GM21515 (cell line): ENCODE measurements around the gene BTBD9.
A peak's percentile ranks its signal among the peaks of the same experiment; 100 is the strongest.

Experiments
- ATAC-seq: cut with Tn5 transposase; IDR thresholded peaks from one replicate; pipeline ENCODE4 v1.9.1; 2021; ENCODE audit not compliant: unreplicated experiment

Gene BTBD9

DNA sequence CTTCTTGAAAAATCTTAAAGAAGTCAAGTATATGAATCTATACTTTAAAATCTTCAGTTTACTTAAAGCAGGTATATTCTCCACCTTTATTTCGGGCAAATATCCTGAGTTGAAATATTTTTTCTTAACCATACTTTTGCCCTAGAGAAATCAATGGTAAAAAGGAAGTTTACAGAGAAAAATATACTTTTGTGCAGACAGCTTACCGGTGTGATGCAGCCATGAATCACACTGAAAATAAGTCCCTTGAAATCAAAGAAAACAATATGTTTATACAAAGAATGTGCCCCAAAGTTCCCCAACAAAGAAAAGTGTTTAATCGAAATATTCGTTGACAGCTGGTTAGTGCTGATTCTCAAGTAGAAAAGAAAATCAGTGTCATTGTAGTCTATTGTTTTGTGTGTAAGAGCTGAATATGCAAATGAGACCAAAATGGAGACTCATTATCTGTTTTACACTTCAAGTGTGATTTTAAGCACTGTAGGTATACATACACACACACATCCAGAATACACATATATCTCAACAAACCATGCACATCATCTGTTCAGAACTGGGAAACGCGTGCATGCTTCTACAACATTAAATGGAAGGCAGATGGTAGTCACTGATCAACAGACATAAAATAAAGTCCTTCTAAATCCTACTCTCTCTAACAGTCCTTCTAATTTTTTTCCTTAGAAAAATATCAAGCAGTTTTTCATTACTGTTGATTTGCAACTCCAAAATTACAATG lies 73.3 kb downstream of the BTBD9 start:
- no peak for ATAC-seq

DNA sequence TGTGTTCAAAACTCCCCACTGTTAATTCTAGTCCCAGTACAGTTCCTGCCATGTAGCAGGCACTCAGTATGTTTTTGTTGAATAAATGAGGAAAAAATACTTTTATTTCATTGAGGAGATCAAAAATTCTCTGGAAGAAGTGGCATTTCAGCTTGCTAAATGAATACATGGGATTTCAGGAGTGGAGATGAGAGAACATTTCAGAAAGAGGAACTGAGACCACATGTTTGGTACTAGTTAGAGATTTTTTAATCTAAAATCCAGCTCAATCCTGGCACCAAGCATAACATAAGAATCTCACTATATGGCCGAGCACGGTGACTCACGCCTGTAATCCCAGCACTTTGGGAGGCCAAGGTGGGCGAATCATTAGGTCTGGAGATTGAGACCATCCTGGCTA lies 75.4 kb downstream of the BTBD9 start:
- no peak for ATAC-seq

DNA sequence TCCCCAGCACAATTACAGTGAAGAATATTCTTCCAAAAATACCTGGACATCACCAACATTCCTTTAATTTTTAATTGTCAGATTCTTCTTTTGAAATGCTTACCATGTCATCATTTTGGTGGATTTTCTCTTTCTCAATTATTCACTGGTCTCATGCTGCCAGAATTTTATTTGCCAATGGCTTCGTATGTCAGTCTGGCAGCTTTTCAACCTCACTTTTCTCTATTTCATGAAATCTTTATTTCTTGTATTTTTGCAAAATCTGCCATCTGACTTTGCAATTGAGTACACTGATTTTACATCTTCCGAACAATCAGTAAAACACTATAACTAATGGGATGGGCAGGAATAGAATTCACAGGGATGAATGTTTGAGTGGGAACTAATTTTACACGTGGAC lies 84.1 kb downstream of the BTBD9 start:
- ATAC-seq, result no peak

DNA sequence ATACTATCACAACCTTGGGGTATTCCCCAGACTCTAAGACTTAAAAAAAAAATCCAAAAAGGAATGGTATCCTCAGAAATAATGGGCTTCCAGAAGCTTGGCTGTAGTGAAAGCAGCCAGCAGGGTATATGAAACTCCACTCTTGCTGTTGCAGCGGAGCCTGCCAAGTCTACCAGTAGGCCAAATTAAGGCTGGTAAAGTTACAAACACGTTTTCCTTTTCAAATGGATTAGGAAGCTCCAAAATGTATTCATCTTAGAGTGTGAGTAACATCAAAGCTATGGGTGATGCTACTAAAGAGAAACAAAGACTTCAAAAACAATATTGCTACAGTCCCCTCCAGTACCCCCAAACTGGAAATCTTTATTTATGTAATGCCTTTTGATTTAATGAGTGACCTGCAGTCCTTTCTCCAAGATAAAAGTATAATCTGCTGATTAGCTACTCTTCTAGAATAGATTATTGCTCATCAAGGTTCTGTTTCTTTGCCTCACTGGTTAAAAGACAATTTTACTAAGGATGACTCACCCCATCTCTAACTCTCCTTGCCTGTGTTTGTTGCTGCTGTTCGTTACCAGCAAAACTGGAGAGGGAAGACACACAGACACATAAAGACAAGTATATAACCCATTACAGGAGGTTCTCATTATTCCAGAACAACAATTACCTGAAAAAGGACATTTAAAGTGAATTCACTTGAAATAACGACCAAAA lies 84.9 kb downstream of the BTBD9 start:
- no peak for ATAC-seq

DNA sequence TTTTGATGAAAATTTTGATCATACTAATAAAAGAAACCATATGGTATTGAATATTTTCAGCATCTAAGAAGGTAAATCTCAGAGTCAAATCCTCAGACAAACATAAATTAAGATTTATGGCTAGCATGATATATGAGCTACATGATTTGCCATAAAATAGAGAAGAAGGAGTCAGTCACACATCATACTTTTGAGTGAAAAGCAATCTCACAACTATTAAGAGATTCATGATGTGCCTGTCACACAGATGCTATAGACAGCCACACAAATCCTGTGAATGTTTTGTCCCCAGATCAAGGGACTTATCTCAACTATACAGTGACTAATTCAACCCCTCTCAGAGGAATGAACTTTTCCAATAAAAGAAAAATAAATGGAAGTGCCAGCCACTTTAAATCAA lies 85.7 kb downstream of the BTBD9 start:
- no peak for ATAC-seq

DNA sequence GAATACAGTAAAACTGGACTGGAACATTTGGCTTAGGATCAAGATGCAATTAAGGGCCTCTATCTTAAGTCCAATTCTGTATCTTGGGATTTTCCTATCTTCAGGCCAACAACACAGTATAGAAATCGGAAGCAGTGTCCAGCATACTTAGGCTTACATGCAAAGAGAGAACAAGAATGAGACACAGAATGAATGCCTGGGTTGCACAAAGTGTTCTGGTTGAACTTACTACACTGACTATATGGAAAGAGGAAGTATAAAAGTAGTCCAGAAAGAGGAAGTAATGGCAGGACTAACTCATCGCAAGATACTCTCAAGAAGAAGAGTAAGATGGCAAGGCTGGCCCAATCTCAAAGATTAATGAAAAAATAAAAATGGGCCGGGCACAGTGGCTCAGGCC lies 87.6 kb downstream of the BTBD9 start:
- peak; percentile 80 for ATAC-seq

DNA sequence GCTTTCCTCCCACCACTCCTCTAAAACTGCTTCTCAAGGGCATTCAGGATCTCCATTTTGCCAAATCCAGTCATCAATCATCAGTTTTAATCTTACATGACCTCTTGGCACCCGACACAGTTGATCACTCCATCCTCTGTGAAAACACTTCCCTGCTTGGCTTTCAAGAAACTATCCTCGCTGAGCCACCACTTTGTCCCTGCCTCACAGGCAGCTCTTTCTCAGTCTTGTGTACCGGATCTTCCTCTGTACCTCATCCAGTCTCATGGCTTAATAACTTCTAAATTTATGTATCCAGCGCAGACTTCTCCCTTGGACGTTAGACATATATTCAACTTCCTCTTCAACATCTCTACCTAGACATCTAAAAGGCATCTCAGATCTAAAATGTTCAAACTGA lies 89.9 kb downstream of the BTBD9 start:
- no peak for ATAC-seq

DNA sequence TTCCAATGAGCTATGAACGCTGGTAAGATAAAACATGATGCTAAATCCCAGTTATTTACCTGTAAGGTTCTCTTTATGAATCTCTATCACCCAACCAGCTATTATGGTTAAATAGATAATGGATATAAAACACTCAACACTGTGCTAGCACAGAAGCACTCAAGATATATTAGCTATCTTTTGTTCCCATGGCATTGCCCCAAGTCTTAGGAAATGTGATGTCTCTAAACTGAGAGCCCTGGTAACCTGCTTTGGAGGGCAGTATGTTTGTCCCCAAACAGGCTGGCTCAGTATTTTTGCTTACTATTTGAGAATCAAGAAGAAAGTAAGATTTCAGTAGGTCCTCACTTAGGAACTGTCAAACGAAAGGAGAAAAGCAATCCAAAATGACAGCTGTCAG lies 90.5 kb downstream of the BTBD9 start:
- no peak for ATAC-seq

DNA sequence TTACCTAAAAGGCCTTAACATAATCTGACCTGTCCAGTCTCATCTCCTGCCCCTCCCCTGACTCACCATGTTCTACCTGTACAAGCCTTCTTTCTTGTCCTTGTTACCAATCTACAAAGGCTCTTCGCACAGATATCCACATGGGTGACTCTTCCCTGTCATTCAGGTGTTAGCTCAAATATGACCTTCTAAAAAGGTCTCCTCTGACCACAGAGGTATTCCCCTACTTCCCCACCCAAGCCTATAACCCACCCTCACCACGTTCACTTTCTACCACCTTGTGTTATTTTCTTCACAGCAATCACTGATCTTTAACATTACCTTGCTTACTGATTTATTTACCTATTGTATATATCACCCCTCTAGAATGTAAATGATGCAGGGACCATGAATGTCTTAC lies 96.7 kb downstream of the BTBD9 start:
- ATAC-seq, result no peak

DNA sequence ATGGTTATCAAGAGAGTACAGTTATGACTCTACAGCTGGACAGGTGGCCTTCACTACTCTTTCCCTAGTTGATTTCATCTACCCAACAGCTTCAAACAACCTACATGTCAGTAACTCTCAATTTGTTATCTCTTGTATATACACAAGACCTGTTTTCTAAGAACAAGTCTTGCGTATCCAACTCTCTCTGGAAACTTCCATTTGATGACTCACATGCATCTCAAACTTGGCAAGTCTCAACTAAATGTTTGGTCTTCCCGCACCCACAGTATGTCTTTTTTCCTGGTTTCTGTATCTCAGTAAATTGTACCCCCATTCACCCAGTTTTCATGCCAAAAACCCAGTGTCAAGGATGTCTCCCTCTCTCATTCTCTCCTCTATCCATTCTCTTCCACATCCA lies 97.7 kb downstream of the BTBD9 start:
- no peak for ATAC-seq

DNA sequence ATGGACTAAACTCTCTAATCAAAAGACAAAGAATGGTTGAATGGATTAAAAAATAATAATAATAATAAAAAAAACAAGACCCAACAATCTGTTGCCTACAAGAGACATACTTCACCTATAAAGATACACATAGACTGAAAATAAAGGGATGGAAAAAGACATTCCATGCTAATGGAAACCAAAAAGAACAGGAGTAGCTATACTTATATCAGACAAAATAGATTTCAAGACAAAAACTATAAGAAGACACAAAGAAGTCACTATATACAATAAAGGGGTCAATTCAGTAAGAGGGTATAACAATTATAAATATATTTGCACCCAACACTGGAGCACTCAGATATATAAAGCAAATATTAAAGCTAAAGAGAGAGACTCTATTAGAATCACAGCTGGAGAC lies 106.7 kb downstream of the BTBD9 start:
- no peak for ATAC-seq

DNA sequence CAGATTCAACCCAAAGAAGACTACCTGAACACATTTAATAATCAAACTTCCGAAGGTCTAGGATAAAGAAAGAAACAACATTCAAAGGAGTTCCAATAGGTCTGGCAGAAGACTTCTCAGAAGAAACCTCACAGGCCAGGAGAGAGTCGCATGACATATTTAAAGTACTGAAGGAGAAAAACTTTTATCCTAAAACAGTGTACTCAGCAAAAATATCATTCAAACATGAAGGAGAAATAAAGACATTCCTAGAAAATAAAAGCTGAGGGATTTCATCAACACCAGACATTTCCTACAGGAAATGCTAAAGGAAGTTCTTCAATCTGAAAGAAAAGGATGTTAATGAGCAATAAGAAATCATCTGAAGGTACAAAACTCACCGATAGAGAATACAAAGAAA lies 108.6 kb downstream of the BTBD9 start:
- no peak for ATAC-seq

DNA sequence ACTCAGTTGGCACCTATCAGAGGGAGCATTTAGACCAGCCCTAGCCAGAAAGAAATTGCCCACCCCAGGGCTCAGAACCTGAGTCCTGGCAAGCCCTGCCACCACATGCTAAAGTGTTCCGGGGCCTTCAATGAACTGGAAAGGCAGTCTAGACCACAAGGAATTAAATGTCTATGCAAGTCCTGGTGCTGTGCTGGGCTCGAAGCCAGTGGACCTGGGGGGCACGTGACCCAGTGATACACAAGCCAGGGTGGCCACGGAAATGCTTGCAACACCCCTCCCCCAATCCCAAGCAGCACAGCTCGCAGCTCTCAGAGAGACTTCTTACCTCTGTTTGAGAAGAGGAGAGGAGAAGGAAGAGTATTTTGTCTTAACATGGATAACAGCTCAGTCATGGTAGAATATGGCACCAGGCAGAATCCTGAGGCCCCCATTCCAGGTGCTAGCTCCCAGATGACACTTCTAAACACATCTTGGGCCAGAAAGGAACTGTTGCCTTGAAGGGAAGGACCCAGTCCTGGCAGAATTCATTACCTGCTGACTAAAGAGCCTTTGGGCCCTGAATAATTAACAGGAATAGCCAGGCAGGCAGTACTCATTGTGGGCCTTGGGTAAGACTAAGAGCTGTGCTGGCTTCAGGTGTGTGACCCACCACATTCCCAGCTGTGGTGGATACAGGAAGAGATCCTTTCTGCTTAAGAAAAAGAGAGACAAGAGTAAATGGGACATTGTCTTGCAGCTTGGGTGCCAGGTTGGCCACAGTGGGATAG lies 111.3 kb downstream of the BTBD9 start:
- ATAC-seq, result no peak

DNA sequence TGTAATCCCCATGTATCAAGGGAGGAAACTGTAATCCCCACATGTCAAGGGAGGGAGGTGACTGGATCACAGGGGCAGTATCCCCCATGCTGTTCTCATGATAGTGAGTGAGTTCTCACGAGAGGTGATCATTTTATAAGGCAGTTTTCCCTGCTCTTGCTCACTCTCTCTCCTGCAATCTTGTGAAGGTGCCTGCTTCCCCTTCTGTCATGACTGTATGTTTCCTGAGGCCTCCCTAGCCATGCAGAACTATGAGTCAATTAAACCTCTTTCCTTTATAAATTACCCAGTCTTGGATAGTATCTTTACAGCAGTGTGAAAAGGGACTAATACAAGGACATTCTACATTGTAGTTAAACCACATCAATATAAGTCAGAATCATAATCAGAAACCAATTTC lies 112.4 kb downstream of the BTBD9 start:
- no peak for ATAC-seq

DNA sequence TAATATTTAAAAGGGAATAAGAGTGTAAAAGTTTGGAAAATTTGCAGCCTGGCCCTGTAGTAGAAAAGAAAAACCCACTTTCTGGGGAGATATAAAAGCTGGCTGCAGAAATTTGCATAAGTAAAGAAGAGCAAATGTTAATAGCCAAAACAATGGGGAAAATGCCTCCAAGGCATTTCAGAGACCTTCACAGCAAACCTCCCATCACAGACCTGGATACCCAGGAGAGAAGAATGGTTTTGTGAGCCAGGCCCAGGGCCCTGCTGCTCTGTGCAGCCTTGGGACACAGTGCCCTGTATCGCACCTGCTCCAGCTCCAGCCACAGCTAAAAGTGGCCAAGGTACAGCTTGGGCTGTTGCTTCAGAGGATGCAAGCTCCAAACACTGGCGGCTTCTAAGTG lies 113.8 kb downstream of the BTBD9 start:
- ATAC-seq, result no peak

DNA sequence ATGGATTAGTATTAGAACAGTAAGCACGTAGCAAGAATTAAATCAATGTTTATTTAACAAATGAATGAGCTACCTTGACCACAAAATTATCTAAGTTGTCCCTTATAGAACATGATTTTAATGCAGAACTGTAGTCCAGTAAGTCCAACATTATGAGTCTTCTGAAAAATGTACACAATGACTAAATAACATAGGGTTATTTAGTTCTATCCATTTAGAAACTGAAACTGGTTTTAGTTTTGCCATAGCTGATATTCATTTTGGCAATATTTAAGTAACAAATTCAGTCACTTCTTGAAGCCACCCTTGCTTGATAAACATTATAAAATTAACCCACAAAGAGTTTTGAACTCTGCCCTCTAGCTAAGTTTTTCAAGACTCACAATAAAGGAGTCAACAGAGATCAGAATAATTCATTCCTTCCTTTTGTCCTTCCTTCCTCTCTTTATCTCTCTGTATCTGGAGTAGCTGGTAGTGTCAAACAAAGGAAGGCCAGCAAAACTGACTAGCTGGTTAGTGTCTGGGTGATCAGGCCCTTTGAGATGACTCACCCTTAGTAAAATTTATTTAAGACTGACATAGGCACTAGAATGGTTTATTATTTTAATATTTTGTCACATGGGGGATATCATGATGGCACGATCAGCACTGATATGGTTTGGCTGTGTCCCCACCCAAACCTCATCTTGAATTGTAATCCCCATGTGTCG lies 115.1 kb downstream of the BTBD9 start:
- ATAC-seq, result no peak

DNA sequence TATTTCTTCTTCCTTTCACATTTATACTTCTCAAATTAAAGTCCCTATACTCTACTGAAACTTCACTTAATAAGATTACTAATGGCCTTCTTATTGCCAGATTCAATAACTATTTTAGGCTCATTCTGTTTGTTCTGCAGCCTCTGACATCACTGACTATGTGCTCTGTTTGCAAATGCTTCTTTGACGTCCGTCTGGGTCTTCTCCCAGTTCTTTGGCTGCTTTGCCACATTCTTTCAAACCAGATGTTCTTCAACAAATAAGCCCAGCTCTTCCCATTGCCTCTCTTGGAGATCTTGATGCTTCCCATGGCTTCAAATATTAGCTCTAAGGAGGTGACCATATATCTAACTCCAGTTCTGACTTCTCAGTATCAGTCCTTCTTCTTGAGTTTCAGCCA lies 117.4 kb downstream of the BTBD9 start:
- ATAC-seq, result no peak

DNA sequence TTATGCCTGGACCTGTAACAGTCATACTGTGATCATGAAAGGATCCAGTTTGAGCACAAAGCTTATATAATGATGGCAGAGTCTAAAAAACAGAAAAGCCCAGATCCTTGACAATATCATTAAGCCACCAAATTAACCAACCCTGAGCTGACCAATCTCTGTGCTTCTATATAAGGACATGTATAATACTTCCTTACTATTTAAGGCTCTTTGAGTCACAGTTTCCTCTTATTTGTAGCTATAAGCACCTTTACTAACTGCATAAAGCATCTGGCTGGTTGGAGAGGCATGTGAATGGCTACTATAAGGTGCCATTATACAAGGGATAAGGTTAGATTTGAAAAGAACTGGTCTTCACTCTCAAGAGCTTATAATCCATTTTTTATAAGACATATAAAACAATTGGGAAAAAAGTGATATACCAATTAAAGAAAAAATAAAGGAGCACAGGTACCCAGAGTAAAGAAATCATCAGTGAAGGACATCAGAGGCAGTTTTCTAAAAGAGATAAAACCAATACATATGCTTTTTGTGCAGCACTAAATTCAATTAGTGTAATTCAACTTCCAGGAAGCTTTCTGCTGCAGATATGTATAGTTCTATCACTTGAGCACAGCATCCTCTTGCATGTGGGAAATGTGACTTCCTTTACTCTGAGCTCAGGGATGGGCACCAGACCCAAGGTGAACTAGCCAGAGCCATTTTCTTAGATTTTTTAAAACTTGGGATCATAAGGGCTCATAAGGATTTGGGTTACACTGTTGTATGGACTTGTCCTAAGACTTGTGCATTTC lies 121.0 kb downstream of the BTBD9 start:
- no peak for ATAC-seq

DNA sequence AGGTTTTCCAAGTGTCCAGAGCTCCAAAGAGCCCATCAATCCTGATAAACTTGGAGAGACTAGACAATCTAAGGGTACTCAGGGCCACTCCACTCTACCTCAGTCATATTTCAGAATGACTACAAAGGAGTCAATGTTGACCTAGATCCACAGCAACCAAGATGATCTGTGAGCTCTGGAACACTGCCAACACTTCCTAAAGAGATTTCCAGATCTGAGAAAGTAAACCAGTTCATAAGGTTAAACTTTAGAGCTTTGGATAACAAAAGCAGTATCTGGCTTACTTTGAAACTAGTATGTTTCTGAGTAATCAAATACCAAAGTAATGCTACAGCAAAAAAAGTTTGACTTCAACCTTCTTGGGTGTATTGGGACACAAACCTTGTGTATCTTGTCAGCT lies 122.7 kb downstream of the BTBD9 start:
- no peak for ATAC-seq

DNA sequence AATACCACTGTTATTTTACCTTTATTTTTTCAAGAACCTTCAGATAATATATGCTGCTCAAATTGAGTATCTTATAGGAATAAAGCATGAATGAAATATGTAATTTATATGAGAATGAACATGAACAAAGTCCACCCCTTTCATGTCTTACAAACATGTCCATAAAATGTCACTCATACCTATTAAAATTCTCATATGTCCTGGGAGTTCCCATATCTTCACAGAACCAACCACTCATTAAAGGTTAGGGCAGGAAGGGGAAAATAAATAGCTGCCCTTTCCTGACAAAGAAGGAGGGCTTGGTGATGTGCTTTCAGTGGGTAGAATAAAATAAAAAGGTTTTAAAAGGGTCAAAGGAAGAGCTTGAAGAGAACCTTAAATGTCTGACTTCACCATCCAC lies 125.3 kb downstream of the BTBD9 start:
- no peak for ATAC-seq

DNA sequence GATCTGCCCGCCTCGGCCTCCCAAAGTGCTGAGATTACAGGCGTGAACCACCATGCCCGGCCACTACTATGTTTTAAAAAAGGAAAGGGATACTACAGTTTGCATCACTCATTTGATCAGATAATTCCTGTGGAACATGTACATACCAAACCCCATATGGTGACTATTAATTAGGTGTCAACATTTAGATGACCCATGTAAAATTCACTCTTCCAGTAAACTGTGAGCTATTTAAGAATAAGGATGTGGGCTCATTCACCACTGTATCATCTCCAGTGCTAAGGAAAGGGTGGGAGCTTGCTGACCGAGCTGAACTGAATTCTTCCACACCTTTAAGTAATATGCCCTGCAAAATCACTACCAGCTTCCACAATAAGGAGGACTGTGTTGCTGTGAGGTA lies 127.5 kb downstream of the BTBD9 start:
- no peak for ATAC-seq
